Kidney (tissue), 14 donors: ENCODE data around the gene LYSMD4. TPM values are rescaled to one million over a fixed set of nuclear protein-coding genes. Genes with fewer than 3 reads are reported as not detected.

Experiments used
- DNase-seq, 5 donors: peaks; one replicate each; pipeline ENCODE4 v3.0.0-alpha.2; 2013 to 2020
- FAIRE-seq: peaks from 2 replicates; lab custom pipeline; 2012; peaks lifted over from hg19 to GRCh38; lab: Jason Lieb, UNC
- H3K27ac ChIP-seq, 2 donors: one replicate each; pipeline ENCODE4 v1.7.0; 2013; ENCODE audit warnings: low read depth in 2 of 2, low read length in 2 of 2, inconsistent platforms in 1 of 2
- H3K27me3 ChIP-seq: one replicate; pipeline ENCODE4 v1.7.1; 2013; ENCODE audit warnings: low read length, inconsistent platforms; ENCODE audit not compliant: control insufficient read depth, insufficient read depth
- H3K36me3 ChIP-seq, 3 donors: one replicate each; pipeline versions ENCODE4 v1.7.0 to v1.7.1; 2013; ENCODE audit warnings: low read length in 3 of 3, control low read depth in 1 of 3, inconsistent platforms in 1 of 3; ENCODE audit not compliant: insufficient read depth in 3 of 3, control insufficient read depth in 2 of 3
- H3K4me1 ChIP-seq, 3 donors: one replicate each; pipeline versions ENCODE4 v1.7.0 to v1.7.1; 2013; ENCODE audit warnings: low read length in 3 of 3, inconsistent platforms in 1 of 3, low read depth in 1 of 3; ENCODE audit not compliant: control insufficient read depth in 2 of 3, insufficient read depth in 2 of 3
- H3K4me3 ChIP-seq, 3 donors: one replicate each; pipeline versions ENCODE4 v1.7.0 to v1.8.1; 2013; ENCODE audit warnings: low read length in 3 of 3, control low read depth in 1 of 3, inconsistent platforms in 1 of 3
- H3K9ac ChIP-seq, 3 donors: one replicate each; pipeline versions ENCODE4 v1.7.0 to v1.7.1; 2013; ENCODE audit warnings: low read length in 3 of 3, control low read depth in 1 of 3, inconsistent platforms in 1 of 3
- H3K9me3 ChIP-seq, 3 donors: one replicate each; pipeline versions ENCODE4 v1.7.0 to v1.7.1; 2013; ENCODE audit warnings: low read length in 3 of 3, control low read depth in 1 of 3, inconsistent platforms in 1 of 3; ENCODE audit not compliant: control insufficient read depth in 2 of 3, insufficient read depth in 1 of 3
- CTCF ChIP-seq: IDR thresholded peaks from 3 replicates; pipeline ENCODE4 v1.5.1; 2012; ENCODE audit warnings: mild to moderate bottlenecking, moderate library complexity, borderline replicate concordance; ENCODE audit not compliant: insufficient read depth; ENCODE audit errors: extremely low read depth
- intact Hi-C: fragments of 100-400 bp; cut with DNase I; formaldehyde crosslinking; loops from one replicate; pipeline ENCODE4 v1.11.1; 2022
- polyA plus RNA-seq: library from polyadenylated mRNA; stranded (reverse); fragments of 350-450 nt; fragmentation: Illumina TruSeq; extraction: RNeasy Lipid Tissue Mini Kit (QIAGEN cat#74804); gene quantifications from one replicate; pipeline ENCODE4 v1.2.3, GENCODE V29; 2014; ENCODE audit warnings: low read depth, low replicate concordance; ENCODE audit not compliant: insufficient read depth
- total RNA-seq: library from RNA; stranded (reverse); fragmentation: NEBNext Ultra II Directional; extraction: Animal tissue kit (Norgen Biotek cat#: 25700); gene quantifications from one replicate; pipeline ENCODE4 v1.2.1, GENCODE V29; 2021
- donor health status: control.
- donor health status: control.
- donor health status: control.
- donor health status: control.
- donor health status: control.
- donor health status: DM: yes; HTN: yes; CAD: no.
- donor health status: Normal renal cell carcinoma (clear cell type).

LYSMD4 gene
- total and polyA plus RNA-seq, 2 donors from 2014 or later: 4.9 to 8.6 TPM

GRCh38 chr15:99720533-99720932 lies 12.7 kb downstream of the LYSMD4 start:
- DNase-seq (no peak), FAIRE-seq (no peak)
- Histone ChIP-seq H3K27me3 (no peaks in the 10 kb centered on the region), H3K27ac (no peak overlapping the region), H3K9ac (no peak overlapping the region), H3K9me3 (no peaks in the 10 kb centered on the region), H3K4me1 (peaks cover 0 to 4% (median 0%) of the 10 kb centered on the region in 3 donors), H3K4me3 (no peak overlapping the region), H3K36me3 (peaks cover 0 to 2% (median 0%) of the 10 kb centered on the region in 3 donors)
- TF ChIP-seq CTCF: no peak
- intact Hi-C loops: no loop called here

GRCh38 chr15:99719096-99719541 lies 14.1 kb downstream of the LYSMD4 start:
- FAIRE-seq: no peak
- no peak overlapping the region for H3K9ac ChIP-seq
- no peaks in the 10 kb centered on the region for H3K27me3 ChIP-seq
- TF ChIP-seq CTCF: no peak
- intact Hi-C loops: no loop called here
- no peak overlapping the region for H3K4me3 ChIP-seq
- H3K9me3 ChIP-seq: no peaks in the 10 kb centered on the region
- no peak overlapping the region for H3K27ac ChIP-seq
- no peak for DNase-seq
- peaks cover 0 to 4% (median 0%) of the 10 kb centered on the region in 3 donors for H3K4me1 ChIP-seq
- H3K36me3 ChIP-seq: peaks cover 0 to 5% (median 0%) of the 10 kb centered on the region in 3 donors

GRCh38 chr15:99718421-99718820 lies 14.8 kb downstream of the LYSMD4 start:
- Histone ChIP-seq H3K4me3 (no peak overlapping the region), H3K27ac (no peak overlapping the region), H3K9ac (no peak overlapping the region), H3K36me3 (peaks cover 0 to 5% (median 0%) of the 10 kb centered on the region in 3 donors), H3K9me3 (no peaks in the 10 kb centered on the region), H3K4me1 (peaks cover 0 to 4% (median 0%) of the 10 kb centered on the region in 3 donors), H3K27me3 (no peaks in the 10 kb centered on the region)
- FAIRE-seq: no peak
- TF ChIP-seq CTCF: no peak
- DNase-seq: peak in 2 of 5 donors; percentile 47 to 75
- intact Hi-C loops: no loop called here
